Stimulated activated CD8-positive, alpha-beta memory T cell treated with anti-CD3 and anti-CD28 coated beads, Interleukin-15, amount 100 ng/mL, for 48 hours (primary cell): Measurements from ENCODE around the gene FOXP1.

Experiments used
- DNase-seq, 2 donors: peaks; one replicate each; pipeline ENCODE4 v3.0.0-alpha.2; 2020; ENCODE audit warnings: low read depth in 2 of 2

FOXP1 gene

DNA sequence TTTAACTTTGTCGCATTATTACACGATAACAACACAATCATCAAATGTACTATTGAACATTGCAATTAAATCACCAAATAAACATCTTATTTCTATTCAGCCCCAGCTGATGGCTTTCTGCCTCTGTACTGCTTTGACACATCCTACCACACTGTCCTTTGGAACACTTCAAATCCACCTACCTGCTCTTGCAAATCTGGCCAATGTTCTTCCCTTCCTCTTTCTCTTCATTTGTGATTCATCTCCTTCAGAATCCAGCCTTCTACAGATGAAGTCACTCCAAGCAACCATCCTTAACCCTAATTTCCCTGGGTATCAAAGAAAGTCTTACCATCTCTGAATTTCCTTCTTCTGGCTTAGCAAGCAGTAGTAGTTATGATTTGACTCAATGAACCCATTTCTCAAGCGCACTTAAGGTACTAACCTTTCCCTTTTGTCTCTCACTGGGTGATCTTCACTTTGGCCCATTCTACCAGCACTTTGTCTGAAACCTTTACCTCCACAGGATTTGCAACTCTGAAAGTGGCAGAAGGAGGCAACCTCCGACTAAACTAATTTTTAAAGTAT is 502.9 kb downstream of the FOXP1 start:
- DNase-seq, result no peak

DNA sequence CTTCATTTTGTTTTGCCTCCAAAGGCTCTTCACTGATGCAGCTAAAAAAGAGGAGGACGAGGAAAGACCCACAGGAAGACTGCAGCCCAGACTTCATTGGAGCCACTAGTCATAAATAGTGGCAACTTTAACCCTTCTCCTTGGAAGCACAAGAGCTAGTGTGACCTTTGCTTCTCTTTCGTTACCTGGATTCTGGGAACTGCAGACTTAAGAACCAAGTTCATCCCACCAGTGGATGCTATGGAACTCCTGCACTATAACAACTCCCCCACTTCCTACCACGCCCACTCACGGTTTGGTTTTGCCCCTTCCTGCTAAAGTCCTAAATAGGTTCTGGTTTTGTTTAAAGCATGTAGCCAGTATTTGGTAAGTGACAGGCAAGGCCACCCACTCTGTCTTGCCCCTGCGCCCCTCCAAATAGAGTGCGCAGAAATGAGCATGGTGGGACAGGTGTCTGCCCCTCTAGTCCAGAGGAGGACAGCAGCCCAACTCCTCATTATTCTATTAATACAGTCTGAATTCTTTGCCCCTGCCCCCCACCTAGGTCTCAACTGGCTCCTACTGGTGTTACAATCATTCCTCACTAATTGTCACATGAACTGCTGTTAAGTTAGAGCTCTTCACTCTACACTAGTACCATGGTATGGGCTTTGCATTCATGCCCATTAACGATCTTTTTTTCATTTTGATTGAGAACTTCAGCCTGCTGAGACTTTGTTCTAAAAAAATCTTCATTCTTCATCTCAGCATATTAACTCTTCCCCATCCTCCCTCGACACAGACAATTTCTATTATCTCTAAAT is 504.6 kb downstream of the FOXP1 start:
- DNase-seq, result no peak

DNA sequence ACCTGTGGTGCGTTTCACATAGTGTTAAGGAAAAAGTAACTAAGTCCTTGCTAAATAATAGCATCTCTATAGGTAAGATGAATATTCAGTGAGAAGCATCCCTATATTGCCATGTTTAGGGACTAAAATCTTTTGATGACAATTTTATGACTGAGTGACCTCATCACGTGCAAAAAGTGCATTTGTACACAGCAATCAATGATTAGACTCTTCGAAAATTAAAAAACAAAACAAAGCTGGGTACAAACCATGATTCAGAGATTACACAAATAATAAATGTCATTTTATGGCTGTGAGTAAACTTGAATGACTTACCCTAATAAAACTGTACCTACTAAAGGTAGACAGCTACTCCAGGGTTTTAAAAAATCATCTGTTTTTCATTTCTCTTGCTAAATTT is 505.3 kb downstream of the FOXP1 start:
- DNase-seq, result no peak

DNA sequence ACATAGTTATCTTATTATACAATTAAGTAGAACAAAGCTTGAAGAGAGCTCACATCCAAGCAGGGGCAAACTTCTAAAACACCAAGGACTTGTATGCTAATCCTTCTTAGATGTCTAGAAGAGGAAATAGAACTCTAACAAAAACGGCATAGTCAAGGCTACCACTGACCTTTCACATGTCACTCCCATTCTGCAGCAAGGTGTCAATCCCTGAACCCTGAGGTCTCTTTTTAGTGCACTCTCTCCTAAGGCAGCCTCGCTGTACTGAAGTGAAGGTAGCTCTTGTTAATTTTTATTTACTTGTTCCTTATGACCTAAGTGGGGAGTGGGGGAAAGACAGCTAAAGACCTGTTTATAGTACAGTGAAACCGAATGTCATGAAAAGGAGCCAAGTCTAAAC is 506.5 kb downstream of the FOXP1 start:
- DNase-seq, result no peak

DNA sequence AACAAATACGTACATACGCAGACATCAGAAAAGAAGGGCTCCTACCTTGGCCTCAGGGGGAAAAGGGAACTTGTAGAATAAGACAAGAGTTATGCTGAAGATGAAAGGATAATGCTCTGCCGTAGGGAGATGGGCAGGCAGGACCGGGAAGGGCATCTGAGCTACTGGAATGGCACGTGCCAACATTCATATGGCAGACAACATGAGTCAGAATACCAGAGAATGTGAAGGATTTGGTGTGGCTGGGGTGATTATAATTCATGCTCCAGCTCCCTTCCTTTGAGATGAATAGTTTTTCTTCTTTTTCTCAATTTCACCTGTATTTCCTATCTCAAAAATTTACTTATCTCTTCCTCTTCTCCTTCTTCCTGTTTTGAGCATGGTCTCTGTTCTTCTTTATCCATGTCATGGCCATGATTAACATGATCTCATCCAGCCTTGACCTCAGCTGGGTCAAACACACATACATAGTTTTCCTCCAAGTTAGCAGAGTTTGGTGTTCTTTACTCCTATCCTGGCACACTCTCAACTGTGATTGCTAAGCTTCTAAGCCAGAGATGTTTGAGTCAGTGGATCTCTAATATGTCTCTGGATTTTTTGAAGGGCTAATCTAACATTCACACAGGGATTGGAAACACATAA is 507.0 kb downstream of the FOXP1 start:
- DNase-seq, result no peak

- DNase-seq, result no peak
Observed at GRCh38 chr3:71075494-71075893, 508.0 kb downstream of the FOXP1 start.

DNA sequence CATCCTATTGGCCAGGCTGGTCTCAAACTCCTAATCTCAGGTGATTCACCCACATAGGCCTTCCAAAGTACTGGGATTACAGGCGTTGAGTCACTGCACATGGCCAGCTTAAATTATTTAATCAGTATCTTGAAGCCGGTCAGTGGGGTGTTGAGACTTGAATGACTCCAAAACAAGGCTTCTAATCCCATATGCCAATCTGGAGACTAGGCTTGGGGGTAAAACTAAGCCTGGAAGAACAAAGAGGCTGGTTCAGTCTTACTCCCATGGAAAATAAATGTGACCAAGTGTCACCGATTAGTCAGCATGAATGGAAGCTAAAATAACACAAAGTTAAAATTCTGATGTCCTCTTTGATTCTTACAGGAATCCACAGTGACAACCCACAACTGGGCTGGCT is 509.1 kb downstream of the FOXP1 start:
- no peak for DNase-seq

DNA sequence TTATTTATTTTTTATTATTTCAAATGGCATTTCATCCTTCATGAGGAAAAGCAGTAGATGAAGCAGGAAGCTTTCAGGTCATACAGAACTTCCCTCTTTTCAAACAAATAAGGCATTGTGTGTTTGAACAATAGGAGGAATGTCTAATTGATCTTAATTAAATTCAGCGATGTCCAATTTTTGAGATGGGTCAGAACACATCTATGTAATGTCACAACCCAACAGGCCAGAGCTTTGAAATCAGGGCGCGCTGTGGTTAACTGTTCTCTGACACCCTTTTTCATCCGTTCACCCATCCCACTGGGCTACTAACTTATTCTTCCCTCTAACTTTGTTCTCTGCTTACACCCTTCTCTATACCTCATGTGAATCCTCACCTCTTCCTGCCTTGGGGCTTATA is 510.5 kb downstream of the FOXP1 start:
- DNase-seq, result no peak

- no peak for DNase-seq
Observed at GRCh38 chr3:71072287-71072686, 511.2 kb downstream of the FOXP1 start.

GRCh38 chr3:71070497-71071463 is 512.7 kb downstream of the FOXP1 start:
- no peak for DNase-seq

DNA sequence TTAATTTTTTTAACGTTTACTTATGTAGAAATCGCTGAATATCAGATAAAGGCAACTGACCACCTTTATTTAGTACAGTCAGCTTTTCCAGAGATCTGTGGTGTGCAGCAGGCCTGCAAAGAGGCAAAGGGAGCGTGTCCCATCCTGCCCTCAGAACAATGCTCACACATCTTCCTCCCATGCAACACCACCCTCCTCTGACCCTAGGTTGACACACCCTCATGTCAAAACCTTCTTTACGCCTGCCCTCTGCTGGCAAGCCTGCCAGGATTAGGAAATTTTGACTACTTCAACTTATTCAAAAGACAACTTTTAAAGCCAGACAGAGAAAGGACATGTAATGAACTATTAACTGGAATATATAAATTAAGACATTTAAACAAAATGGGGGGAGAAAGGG is 513.7 kb downstream of the FOXP1 start:
- DNase-seq, result peak; percentile 52 to 54

GRCh38 chr3:71067977-71068654 is 515.4 kb downstream of the FOXP1 start:
- no peak for DNase-seq

- peak in 1 of 2 donors; percentile 48 for DNase-seq
Observed at GRCh38 chr3:71066849-71067261, 516.7 kb downstream of the FOXP1 start.

DNA sequence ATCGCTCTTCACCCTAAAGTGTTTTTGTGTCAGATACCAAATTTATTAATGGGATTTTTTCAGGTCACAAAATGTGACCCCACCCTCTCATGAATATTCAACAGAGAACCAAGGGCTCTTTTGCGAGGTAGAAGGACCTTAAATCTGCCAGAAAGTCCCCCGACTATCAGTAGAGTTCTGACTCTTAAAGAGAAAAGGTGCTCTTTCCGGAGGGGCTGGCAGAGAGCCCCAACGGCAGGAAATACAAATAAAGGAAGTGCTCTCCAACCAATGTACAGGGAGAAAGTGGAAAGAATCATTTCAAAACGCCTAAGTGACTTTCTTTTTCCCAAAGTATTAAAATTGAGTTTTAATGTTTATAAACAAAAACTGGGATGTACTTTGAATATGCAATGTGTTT is 517.2 kb downstream of the FOXP1 start:
- no peak for DNase-seq

GRCh38 chr3:71065764-71066013 is 517.8 kb downstream of the FOXP1 start:
- no peak for DNase-seq

DNA sequence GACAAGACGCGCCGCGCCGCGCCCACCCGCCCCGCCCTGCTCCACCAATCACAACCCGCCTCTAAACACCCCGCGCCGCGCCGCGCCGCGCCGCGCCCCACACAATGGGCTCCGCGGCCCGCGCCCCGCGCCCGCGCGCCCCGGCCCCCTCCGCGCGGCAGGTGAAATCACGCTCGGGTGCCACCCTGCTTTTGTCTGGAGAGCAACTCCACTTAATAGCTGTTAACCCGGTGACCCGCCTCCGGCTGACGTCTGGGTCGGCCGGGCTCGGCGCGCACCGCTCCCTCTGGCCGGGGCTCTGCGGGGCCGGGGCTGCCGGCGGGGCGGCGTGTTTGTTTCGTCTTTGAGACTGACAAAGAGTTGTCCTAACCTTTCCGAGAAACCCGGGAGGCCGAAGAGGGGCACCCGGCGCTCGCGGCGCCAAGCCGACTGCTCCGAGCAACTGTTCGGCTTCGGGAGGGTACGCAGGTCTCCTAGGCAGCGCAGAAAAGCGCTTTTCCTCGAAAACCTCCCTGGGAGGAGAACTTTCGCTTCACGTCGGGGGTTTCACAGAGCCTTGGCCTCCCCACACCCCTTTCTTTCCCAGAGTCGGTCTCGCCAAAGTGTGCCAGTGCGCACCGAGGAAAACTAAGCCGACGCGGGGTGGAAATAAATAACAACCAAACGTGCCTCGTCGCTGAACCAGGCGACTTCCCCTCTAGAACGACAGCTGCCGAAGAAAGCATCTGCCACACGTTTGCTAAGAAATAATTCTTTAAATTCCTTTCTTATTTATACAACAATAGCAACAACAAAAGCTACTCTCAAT is 518.4 kb downstream of the FOXP1 start:
- peak in 1 of 2 donors; percentile 41 for DNase-seq

GRCh38 chr3:71064291-71064955 is 519.1 kb downstream of the FOXP1 start:
- DNase-seq, result peak in 1 of 2 donors; percentile 22

- peak; percentile 30 to 42 for DNase-seq
Observed at GRCh38 chr3:71063773-71064290, 519.7 kb downstream of the FOXP1 start.

GRCh38 chr3:71062952-71063772 is 520.4 kb downstream of the FOXP1 start:
- DNase-seq, result no peak
